ENCODE results near the gene SH3RF3.
A peak's percentile ranks its signal among the peaks of the same experiment; 100 is the strongest.

SH3RF3 gene

GRCh38 chr2:109384308-109385271 is 255.6 kb downstream of the SH3RF3 start:
- no peak for DNase-seq

GRCh38 chr2:109385506-109385905 is 256.5 kb downstream of the SH3RF3 start:
- DNase-seq, result no peak

- peak; percentile 55 for DNase-seq
Measured at GRCh38 chr2:109386004-109386695, 257.1 kb downstream of the SH3RF3 start.

- DNase-seq, result no peak
Measured at GRCh38 chr2:109387221-109387735, 258.3 kb downstream of the SH3RF3 start.

- no peak for DNase-seq
Measured at GRCh38 chr2:109387778-109388469, 258.9 kb downstream of the SH3RF3 start.

GRCh38 chr2:109391243-109391642 is 262.2 kb downstream of the SH3RF3 start:
- DNase-seq, result no peak

- no peak for DNase-seq
Measured at GRCh38 chr2:109392140-109392539, 263.1 kb downstream of the SH3RF3 start.

GRCh38 chr2:109392816-109393661 is 264.0 kb downstream of the SH3RF3 start:
- no peak for DNase-seq

GRCh38 chr2:109393662-109393972 is 264.6 kb downstream of the SH3RF3 start:
- DNase-seq, result no peak

GRCh38 chr2:109395494-109396201 is 266.6 kb downstream of the SH3RF3 start:
- no peak for DNase-seq

GRCh38 chr2:109396202-109397180 is 267.5 kb downstream of the SH3RF3 start:
- no peak for DNase-seq

GRCh38 chr2:109397893-109398292 is 268.9 kb downstream of the SH3RF3 start:
- DNase-seq, result no peak

- DNase-seq, result no peak
Measured at GRCh38 chr2:109398366-109399015, 269.5 kb downstream of the SH3RF3 start.

GRCh38 chr2:109399066-109399465 is 270.1 kb downstream of the SH3RF3 start:
- no peak for DNase-seq

- no peak for DNase-seq
Measured at GRCh38 chr2:109400102-109400501, 271.1 kb downstream of the SH3RF3 start.

GRCh38 chr2:109401370-109401769 is 272.4 kb downstream of the SH3RF3 start:
- DNase-seq, result no peak

- DNase-seq, result no peak
Measured at GRCh38 chr2:109402180-109402579, 273.2 kb downstream of the SH3RF3 start.

GRCh38 chr2:109402980-109403840 is 274.2 kb downstream of the SH3RF3 start:
- DNase-seq, result no peak

- DNase-seq, result no peak
Measured at GRCh38 chr2:109403841-109404201, 274.8 kb downstream of the SH3RF3 start.
